ENCODE results near the gene JDP2.

JDP2 gene

GRCh38 chr14:75391953-75392352 is 35.9 kb upstream of the JDP2 start:
- Histone ChIP-seq H3K27me3 (no peaks in the 10 kb centered on the region), H3K4me2 (no peak overlapping the region), H3K36me3 (no peaks in the 10 kb centered on the region), H3K9me3 (replicated peaks in 1 of 11) (no peaks in the 10 kb centered on the region), H4K20me1 (no peaks in the 10 kb centered on the region), H3K4me1 (peaks cover 0 to 6% (median 0%) of the 10 kb centered on the region in 10 experiments; a peak in 2 of 20 replicates), H3K9ac (no peak overlapping the region), H3K27ac (no peak overlapping the region), H3K4me3 (no peak overlapping the region)
- TF ChIP-seq Cebpa-rat (IDR thresholded peaks at IDR 0.05) = no peak

- no peak overlapping the region for H3K9ac ChIP-seq
- H3K27me3 ChIP-seq = no peaks in the 10 kb centered on the region
- no peak overlapping the region for H3K4me3 ChIP-seq
- no peak overlapping the region for H3K27ac ChIP-seq
- peaks cover 0 to 6% (median 0%) of the 10 kb centered on the region in 10 experiments; a peak in 2 of 20 replicates for H3K4me1 ChIP-seq
- TF ChIP-seq Cebpa-rat (IDR thresholded peaks at IDR 0.05) = no peak
- no peaks in the 10 kb centered on the region for H4K20me1 ChIP-seq
- H3K36me3 ChIP-seq = no peaks in the 10 kb centered on the region
- no peak overlapping the region for H3K4me2 ChIP-seq
- H3K9me3 ChIP-seq (replicated peaks in 1 of 11) = 0 out of 22 replicates have a peak, but pooled peaks cover 0 to under 1% (median 0%) of the 10 kb centered on the region in 11 experiments
Observed at GRCh38 chr14:75392686-75393641, 34.9 kb upstream of the JDP2 start.

- Histone ChIP-seq H3K4me2 (no peak overlapping the region), H4K20me1 (no peaks in the 10 kb centered on the region), H3K9me3 (replicated peaks in 1 of 11) (peaks cover 0 to 8% (median 6%) of the 10 kb centered on the region in 11 experiments; a peak in 10 of 22 replicates), H3K27me3 (no peaks in the 10 kb centered on the region), H3K36me3 (no peaks in the 10 kb centered on the region), H3K9ac (no peak overlapping the region), H3K4me1 (peaks cover 0 to 6% (median 0%) of the 10 kb centered on the region in 10 experiments; a peak in 2 of 20 replicates), H3K27ac (no peak overlapping the region), H3K4me3 (no peak overlapping the region)
- no peak for TF ChIP-seq Cebpa-rat (IDR thresholded peaks at IDR 0.05)
Observed at GRCh38 chr14:75393794-75394193, 34.0 kb upstream of the JDP2 start.

- Histone ChIP-seq H4K20me1 (no peaks in the 10 kb centered on the region), H3K4me2 (no peak overlapping the region), H3K9me3 (replicated peaks in 1 of 11) (peaks cover 0 to 8% (median 7%) of the 10 kb centered on the region in 11 experiments; a peak in 10 of 22 replicates), H3K27ac (no peak overlapping the region), H3K9ac (no peak overlapping the region), H3K36me3 (no peaks in the 10 kb centered on the region), H3K27me3 (no peaks in the 10 kb centered on the region), H3K4me3 (no peak overlapping the region), H3K4me1 (peaks cover 15 to 24% (median 18%) of the 10 kb centered on the region in 10 experiments)
- no peak for TF ChIP-seq Cebpa-rat (IDR thresholded peaks at IDR 0.05)
Observed at GRCh38 chr14:75395862-75396261, 32.0 kb upstream of the JDP2 start.

GRCh38 chr14:75399321-75399720 is 28.5 kb upstream of the JDP2 start:
- Histone ChIP-seq H3K27ac (peak overlapping the region in 7 of 11 experiments; percentile 2 to 67 (median 47); a peak in 9 of 22 replicates), H3K36me3 (no peaks in the 10 kb centered on the region)
- TF ChIP-seq Cebpa-rat (IDR thresholded peaks at IDR 0.05) = no peak

GRCh38 chr14:75399843-75400775 is 27.7 kb upstream of the JDP2 start:
- H3K4me2 ChIP-seq = peak overlapping the region; percentile 57 to 89 (median 78)
- H3K4me3 ChIP-seq = 0 out of 20 replicates have a peak overlapping the region, but pooled peaks of 1 of the 10 experiments have one; percentile 3
- H3K36me3 ChIP-seq = no peaks in the 10 kb centered on the region
- peak overlapping the region in 9 of 11 experiments; percentile 2 to 67 (median 44); a peak in 16 of 22 replicates for H3K27ac ChIP-seq
- peaks cover 22 to 37% (median 29%) of the 10 kb centered on the region in 10 experiments for H3K4me1 ChIP-seq
- no peaks in the 10 kb centered on the region for H4K20me1 ChIP-seq
- H3K9me3 ChIP-seq (replicated peaks in 1 of 11) = peaks cover 0 to 18% (median 7%) of the 10 kb centered on the region in 11 experiments; a peak in 12 of 22 replicates
- no peaks in the 10 kb centered on the region for H3K27me3 ChIP-seq
- H3K9ac ChIP-seq = peak overlapping the region in 5 of 11 experiments; percentile 0 to 26 (median 4); a peak in 3 of 22 replicates
- TF ChIP-seq Cebpa-rat (IDR thresholded peaks at IDR 0.05) = no peak

More at GRCh38 chr14:75399321-75399720, 28.5 kb upstream of the JDP2 start:
- peaks cover 0 to 18% (median 7%) of the 10 kb centered on the region in 11 experiments; a peak in 12 of 22 replicates for H3K9me3 ChIP-seq (replicated peaks in 1 of 11)
- peaks cover 22 to 37% (median 29%) of the 10 kb centered on the region in 10 experiments for H3K4me1 ChIP-seq
- peak overlapping the region in 1 of 11 experiments; percentile 24; a peak in 1 of 22 replicates for H3K9ac ChIP-seq
- H3K4me3 ChIP-seq = no peak overlapping the region
- no peaks in the 10 kb centered on the region for H3K27me3 ChIP-seq
- H3K4me2 ChIP-seq = peak overlapping the region in 10 of 11 experiments; percentile 65 to 89 (median 79); a peak in 21 of 22 replicates
- no peaks in the 10 kb centered on the region for H4K20me1 ChIP-seq

- Histone ChIP-seq H3K36me3 (no peaks in the 10 kb centered on the region), H3K9ac (no peak overlapping the region), H3K27ac (peak overlapping the region in 1 of 11 experiments; percentile 67; a peak in 1 of 22 replicates), H3K4me1 (peaks cover 22 to 34% (median 29%) of the 10 kb centered on the region in 10 experiments), H3K4me2 (peak overlapping the region in 7 of 11 experiments; percentile 71 to 89 (median 82); a peak in 9 of 22 replicates), H3K27me3 (no peaks in the 10 kb centered on the region), H3K9me3 (replicated peaks in 1 of 11) (peaks cover 0 to 18% (median 7%) of the 10 kb centered on the region in 11 experiments; a peak in 12 of 22 replicates), H4K20me1 (no peaks in the 10 kb centered on the region), H3K4me3 (no peak overlapping the region)
- no peak for TF ChIP-seq Cebpa-rat (IDR thresholded peaks at IDR 0.05)
Observed at GRCh38 chr14:75401361-75401760, 26.5 kb upstream of the JDP2 start.

- H3K9me3 ChIP-seq (replicated peaks in 1 of 11) = peaks cover 0 to 18% (median 7%) of the 10 kb centered on the region in 11 experiments; a peak in 12 of 22 replicates
- no peak overlapping the region for H3K27ac ChIP-seq
- H3K9ac ChIP-seq = no peak overlapping the region
- H3K4me2 ChIP-seq = no peak overlapping the region
- no peak for TF ChIP-seq Cebpa-rat (IDR thresholded peaks at IDR 0.05)
- H3K27me3 ChIP-seq = no peaks in the 10 kb centered on the region
- H3K4me1 ChIP-seq = peaks cover 22 to 43% (median 31%) of the 10 kb centered on the region in 10 experiments
- H3K4me3 ChIP-seq = no peak overlapping the region
- no peaks in the 10 kb centered on the region for H4K20me1 ChIP-seq
- no peaks in the 10 kb centered on the region for H3K36me3 ChIP-seq
Observed at GRCh38 chr14:75402867-75403413, 24.9 kb upstream of the JDP2 start.

All from BLaER1 treated with 17β-estradiol and CSF1 and Interleukin-3, amounts not matched to agents 10 nM and 100 nM (cell line).